GM10266 (cell line): Measurements from ENCODE around the gene GARIN3.
A peak's percentile ranks its signal among the peaks of the same experiment; 100 is the strongest.

Experiments used
- DNase-seq: peaks from one replicate; pipeline ENCODE4 v3.0.0; 2012; ENCODE audit errors: extremely low spot score
- TF ChIP-seq, protein P1 (sequence below): IDR thresholded peaks from 2 replicates; pipeline ENCODE4 v1.5.1; 2012; ENCODE audit warnings: mild to moderate bottlenecking, low read depth; ENCODE audit not compliant: control insufficient read depth, insufficient read depth; ENCODE audit errors: missing control alignments

The GARIN3 gene

GRCh38 chr5:157116483-157116954, 49.5 kb downstream of the GARIN3 start:
- TF ChIP-seq, protein P1, sequence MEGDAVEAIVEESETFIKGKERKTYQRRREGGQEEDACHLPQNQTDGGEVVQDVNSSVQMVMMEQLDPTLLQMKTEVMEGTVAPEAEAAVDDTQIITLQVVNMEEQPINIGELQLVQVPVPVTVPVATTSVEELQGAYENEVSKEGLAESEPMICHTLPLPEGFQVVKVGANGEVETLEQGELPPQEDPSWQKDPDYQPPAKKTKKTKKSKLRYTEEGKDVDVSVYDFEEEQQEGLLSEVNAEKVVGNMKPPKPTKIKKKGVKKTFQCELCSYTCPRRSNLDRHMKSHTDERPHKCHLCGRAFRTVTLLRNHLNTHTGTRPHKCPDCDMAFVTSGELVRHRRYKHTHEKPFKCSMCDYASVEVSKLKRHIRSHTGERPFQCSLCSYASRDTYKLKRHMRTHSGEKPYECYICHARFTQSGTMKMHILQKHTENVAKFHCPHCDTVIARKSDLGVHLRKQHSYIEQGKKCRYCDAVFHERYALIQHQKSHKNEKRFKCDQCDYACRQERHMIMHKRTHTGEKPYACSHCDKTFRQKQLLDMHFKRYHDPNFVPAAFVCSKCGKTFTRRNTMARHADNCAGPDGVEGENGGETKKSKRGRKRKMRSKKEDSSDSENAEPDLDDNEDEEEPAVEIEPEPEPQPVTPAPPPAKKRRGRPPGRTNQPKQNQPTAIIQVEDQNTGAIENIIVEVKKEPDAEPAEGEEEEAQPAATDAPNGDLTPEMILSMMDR = no peak
- peak; percentile 63 for DNase-seq

DNA sequence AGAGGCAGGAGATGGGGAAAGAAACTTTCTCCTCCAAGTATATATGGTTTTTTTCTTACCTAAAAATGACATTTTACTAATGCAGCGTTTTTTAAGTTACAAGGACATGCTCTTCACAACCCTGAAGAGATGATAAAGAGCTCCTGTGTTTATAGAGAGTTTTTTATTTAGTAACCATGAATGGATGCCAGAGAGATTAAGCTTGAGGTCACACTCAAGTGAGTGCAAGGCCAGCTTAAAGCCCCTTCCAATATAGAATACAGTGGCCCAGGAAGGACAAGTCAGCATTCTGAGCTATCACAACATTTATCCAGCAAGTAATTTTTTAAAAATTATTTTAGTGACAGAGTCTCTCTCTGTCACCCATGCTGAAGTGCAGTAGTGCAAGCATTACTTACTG, 50.6 kb downstream of the GARIN3 start:
- TF ChIP-seq, protein P1 = no peak
- no peak for DNase-seq

- DNase-seq = no peak
- TF ChIP-seq, protein P1 = no peak
Observed at GRCh38 chr5:157115012-157115411, 51.1 kb downstream of the GARIN3 start.

GRCh38 chr5:157113002-157113401, 53.1 kb downstream of the GARIN3 start:
- TF ChIP-seq, protein P1 = no peak
- DNase-seq = no peak
